T-helper 2 cell treated with Interferon-gamma antibody and Interleukin-4, amounts not matched to agents 5 μg/mL and 100 μg/mL, for 36 hours (primary cell): ENCODE data around the gene BECN2.

ENCODE experiments used
- DNase-seq: peaks from one replicate; pipeline ENCODE4 v3.0.0; 2021; ENCODE audit warnings: low spot score
- H3K27ac Mint-ChIP-seq: one replicate; pipeline ENCODE4 v1.8.0; 2021; ENCODE audit warnings: mild to moderate bottlenecking, mixed read lengths
- H3K27me3 Mint-ChIP-seq: one replicate; pipeline ENCODE4 v1.8.0; 2021; ENCODE audit warnings: low read depth, mixed read lengths
- H3K36me3 Mint-ChIP-seq: one replicate; pipeline ENCODE4 v1.8.0; 2021; ENCODE audit warnings: low read depth, mixed read lengths
- H3K4me1 Mint-ChIP-seq: one replicate; pipeline ENCODE4 v1.8.0; 2021; ENCODE audit warnings: low read depth, mixed read lengths
- H3K4me3 Mint-ChIP-seq: one replicate; pipeline ENCODE4 v1.8.0; 2022; ENCODE audit warnings: mild to moderate bottlenecking, moderate library complexity, mixed read lengths
- H3K9me3 Mint-ChIP-seq: one replicate; pipeline ENCODE4 v1.8.0; 2021; ENCODE audit warnings: mixed read lengths

The BECN2 gene

DNA sequence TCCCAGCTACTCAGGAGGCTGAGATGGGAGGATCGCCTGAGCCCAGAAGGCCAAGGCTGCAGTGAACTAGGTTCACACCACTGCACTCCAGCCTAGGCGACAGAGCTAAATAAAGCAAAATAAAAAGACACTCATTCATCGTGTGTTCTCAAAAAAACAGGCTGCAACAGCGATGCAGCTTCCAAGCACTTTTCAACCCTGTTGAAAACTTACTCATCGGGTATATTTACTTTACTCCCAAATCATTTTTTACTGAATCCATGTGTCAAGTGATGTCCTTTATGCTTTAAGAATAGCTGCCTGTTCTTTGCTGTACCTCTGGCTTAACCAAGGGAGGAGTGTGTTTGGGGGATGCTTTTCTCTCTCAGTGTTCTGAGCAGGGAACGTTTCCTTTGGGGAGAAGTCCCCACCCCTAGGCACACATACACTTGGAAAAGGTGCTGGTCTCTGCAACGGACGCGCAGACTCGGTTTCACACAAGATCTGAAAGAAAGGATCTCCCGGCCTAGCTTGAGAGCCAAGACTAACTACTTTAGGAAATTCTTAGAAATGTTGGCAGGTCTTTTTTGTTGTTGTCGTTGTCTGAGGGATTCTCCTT lies 39.9 kb downstream of the BECN2 start:
- DNase-seq, result no peak
- H3K4me3 Mint-ChIP-seq, result no peak overlapping the region
- H3K4me1 Mint-ChIP-seq, result peaks cover 4% of the 10 kb centered on the region
- no peaks in the 10 kb centered on the region for H3K36me3 Mint-ChIP-seq
- H3K27ac Mint-ChIP-seq, result no peak overlapping the region
- H3K9me3 Mint-ChIP-seq, result no peaks in the 10 kb centered on the region
- H3K27me3 Mint-ChIP-seq, result no peaks in the 10 kb centered on the region

DNA sequence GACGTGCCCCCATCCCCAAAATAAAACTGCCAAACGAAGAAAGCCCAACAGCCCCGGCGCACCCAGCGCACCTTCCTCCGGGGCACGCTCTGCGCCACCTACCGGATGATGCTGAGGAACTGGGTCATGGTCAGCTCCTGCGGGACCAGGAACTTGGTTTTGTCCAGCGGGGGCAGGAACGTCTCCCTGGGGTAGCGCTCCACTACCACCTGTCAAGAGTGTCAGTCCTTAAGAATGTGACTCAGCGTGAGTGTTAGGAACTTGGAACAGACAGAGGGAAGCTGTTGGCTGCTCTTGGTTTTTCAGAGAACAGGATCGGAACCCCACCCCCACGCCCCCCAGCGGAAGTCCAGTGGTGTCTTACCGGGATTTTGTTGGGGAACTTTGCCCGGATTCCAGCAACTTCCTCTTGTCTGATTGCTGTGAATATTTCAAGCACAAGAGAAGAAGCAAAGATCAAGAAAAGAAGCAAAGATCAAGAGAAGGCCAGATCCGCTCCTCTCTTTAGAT lies 40.9 kb downstream of the BECN2 start:
- DNase-seq, result peak; percentile 18
- Mint-ChIP-seq H3K27me3 (no peaks in the 10 kb centered on the region), H3K4me3 (peak overlapping the region; percentile 71), H3K9me3 (no peaks in the 10 kb centered on the region), H3K27ac (no peak overlapping the region), H3K36me3 (no peaks in the 10 kb centered on the region), H3K4me1 (peaks cover 4% of the 10 kb centered on the region)

- Mint-ChIP-seq H3K4me1 (peaks cover 4% of the 10 kb centered on the region), H3K4me3 (peak within 1 kb of the TSS; percentile 71), H3K36me3 (no peaks in the 10 kb centered on the region), H3K9me3 (no peaks in the 10 kb centered on the region), H3K27ac (no peak within 1 kb of the TSS), H3K27me3 (no peaks in the 10 kb centered on the region)
- no peak for DNase-seq
These were observed 41.5 kb downstream of the BECN2 start, which contains the start of gene MAP1LC3C for GRCh38 chr1:241999026-241999425. Gene MAP1LC3C, minus strand, starts transcription at chr1:241999098. Its CDS starts 90 bp downstream, at chr1:241999008.

DNA sequence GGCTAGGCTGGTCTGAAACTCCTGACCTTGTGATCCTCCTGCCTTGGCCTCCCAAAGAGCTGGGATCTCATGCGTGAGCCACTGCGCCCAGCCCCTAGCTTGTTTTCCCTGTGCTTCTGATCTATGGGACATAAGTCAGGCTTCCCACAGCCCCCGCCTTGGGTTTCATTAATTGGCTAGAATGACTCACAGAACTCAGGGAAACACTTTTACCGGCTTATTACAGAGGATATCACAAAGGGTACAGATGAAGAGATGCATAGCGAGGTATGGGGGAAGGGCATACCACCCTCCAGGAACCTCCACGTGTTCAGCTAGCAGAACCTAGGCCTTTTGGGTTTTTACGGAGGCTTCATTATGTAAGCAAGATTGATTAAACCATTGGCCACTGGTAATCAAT lies 42.9 kb downstream of the BECN2 start:
- Mint-ChIP-seq H3K27ac (no peak overlapping the region), H3K36me3 (no peaks in the 10 kb centered on the region), H3K4me3 (no peak overlapping the region), H3K27me3 (no peaks in the 10 kb centered on the region), H3K4me1 (peaks cover 4% of the 10 kb centered on the region), H3K9me3 (no peaks in the 10 kb centered on the region)
- no peak for DNase-seq

GRCh38 chr1:242002072-242002471 lies 44.5 kb downstream of the BECN2 start:
- Mint-ChIP-seq H3K27ac (no peak overlapping the region), H3K4me3 (no peak overlapping the region)

GRCh38 chr1:242002510-242002909 lies 44.9 kb downstream of the BECN2 start:
- Mint-ChIP-seq H3K36me3 (no peaks in the 10 kb centered on the region), H3K4me1 (peaks cover 4% of the 10 kb centered on the region), H3K27me3 (no peaks in the 10 kb centered on the region)

More at GRCh38 chr1:242002072-242002471, 44.5 kb downstream of the BECN2 start:
- Mint-ChIP-seq H3K4me1 (peaks cover 4% of the 10 kb centered on the region), H3K36me3 (no peaks in the 10 kb centered on the region), H3K9me3 (no peaks in the 10 kb centered on the region), H3K27me3 (no peaks in the 10 kb centered on the region)
- DNase-seq, result no peak

GRCh38 chr1:242004751-242005495 lies 47.4 kb downstream of the BECN2 start:
- H3K27ac Mint-ChIP-seq, result no peak overlapping the region

More at GRCh38 chr1:242002510-242002909, 44.9 kb downstream of the BECN2 start:
- Mint-ChIP-seq H3K9me3 (no peaks in the 10 kb centered on the region), H3K27ac (no peak overlapping the region), H3K4me3 (no peak overlapping the region)
- no peak for DNase-seq

DNA sequence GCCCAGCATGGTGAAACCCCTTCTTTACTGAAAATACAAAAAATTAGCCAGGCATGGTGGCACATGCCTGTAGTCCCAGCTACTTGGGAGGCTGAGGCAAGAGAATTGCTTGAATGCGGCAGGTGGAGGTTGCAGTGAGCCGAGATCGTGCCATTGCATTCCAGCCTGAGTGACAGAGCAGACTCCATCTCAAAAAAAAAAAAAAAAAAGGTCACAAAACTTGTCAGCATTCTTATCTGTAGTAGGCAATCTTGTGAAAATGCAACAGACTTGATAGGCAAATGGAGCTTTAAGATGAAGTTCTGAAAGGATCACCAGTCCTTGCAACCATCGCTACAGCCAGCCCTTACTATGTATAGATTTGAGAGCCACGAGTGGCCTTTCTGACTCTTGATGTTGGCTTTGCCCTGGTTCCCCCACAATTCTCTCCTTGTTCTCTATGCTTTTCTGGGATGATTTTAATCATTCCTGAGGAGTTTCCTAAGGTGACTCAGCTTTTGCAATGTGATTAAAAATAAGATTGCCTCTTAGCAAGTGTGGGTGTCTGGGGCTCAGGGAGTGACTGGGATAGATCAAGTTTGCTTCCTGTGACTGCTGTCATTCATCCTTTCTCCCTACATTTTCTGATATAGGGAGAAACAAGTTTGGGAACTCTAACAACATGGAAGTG lies 48.4 kb downstream of the BECN2 start:
- no peaks in the 10 kb centered on the region for H3K4me1 Mint-ChIP-seq
- H3K4me3 Mint-ChIP-seq, result no peak overlapping the region
- no peak for DNase-seq
- H3K36me3 Mint-ChIP-seq, result no peaks in the 10 kb centered on the region
- no peak overlapping the region for H3K27ac Mint-ChIP-seq
- H3K9me3 Mint-ChIP-seq, result no peaks in the 10 kb centered on the region
- H3K27me3 Mint-ChIP-seq, result no peaks in the 10 kb centered on the region

More at GRCh38 chr1:242004751-242005495, 47.4 kb downstream of the BECN2 start:
- H3K4me3 Mint-ChIP-seq, result no peak overlapping the region
- no peaks in the 10 kb centered on the region for H3K27me3 Mint-ChIP-seq
- H3K9me3 Mint-ChIP-seq, result no peaks in the 10 kb centered on the region
- no peak for DNase-seq
- H3K36me3 Mint-ChIP-seq, result no peaks in the 10 kb centered on the region
- H3K4me1 Mint-ChIP-seq, result no peaks in the 10 kb centered on the region

GRCh38 chr1:242006976-242007375 lies 49.4 kb downstream of the BECN2 start:
- H3K4me1 Mint-ChIP-seq, result no peaks in the 10 kb centered on the region
- no peak for DNase-seq
- H3K4me3 Mint-ChIP-seq, result no peak overlapping the region
- no peaks in the 10 kb centered on the region for H3K36me3 Mint-ChIP-seq
- H3K9me3 Mint-ChIP-seq, result no peaks in the 10 kb centered on the region
- H3K27me3 Mint-ChIP-seq, result no peaks in the 10 kb centered on the region
- no peak overlapping the region for H3K27ac Mint-ChIP-seq
